ENCODE data around the gene RPRD1B.

DNA sequence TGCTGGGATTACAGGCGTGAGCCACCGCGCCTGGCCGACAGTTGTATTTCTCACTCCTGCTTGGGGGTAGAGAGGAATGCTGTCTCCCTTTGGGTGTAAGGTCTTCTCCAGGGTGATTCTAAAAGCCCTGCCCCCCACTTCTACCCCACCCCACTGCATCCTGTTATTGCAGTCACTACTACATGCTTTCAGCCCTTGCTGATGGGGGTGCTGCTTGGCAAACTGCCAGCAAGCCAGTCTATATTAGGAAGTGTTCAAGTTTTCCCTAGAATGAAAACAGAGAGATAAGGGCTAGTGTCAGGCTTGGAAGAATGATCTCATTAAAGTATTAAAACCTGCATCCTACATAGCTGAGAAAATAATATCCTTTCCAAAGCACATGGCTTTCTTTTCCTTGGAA lies 31.6 kb upstream of the RPRD1B start:
- TF ChIP-seq CTCF (conservative IDR thresholded peaks at IDR 0.05; ENCODE audit: low read depth, low read length) = no peak
- TF ChIP-seq EZH2phosphoT487 (IDR thresholded peaks at IDR 0.05; ENCODE audit: borderline replicate concordance, low read length) = no peak
- no peak for TF ChIP-seq EZH2 (IDR thresholded peaks at IDR 0.05; ENCODE audit: low read length, unreplicated experiment)
